ENCODE measurements around the gene CRYGD.

DNA sequence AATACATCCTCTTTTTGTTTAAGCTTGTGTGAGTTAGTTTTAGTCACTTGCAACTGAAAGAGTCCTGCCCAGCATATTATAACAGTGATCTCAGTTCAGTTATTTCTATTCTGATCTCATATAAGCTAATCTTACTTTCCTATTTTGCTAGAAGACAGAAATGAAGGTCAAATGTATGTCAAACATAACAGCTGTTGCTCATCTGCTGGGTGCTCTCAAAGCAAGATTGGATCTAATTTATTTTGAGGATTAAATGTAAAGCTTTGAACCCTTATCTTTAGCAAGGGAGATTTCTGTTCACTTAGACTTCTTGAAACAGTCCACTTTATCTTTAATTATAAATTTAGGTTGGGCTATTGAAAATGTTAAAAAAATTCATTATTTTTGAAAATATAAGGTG is 31.2 kb downstream of the CRYGD start:
- TF ChIP-seq, protein P1, sequence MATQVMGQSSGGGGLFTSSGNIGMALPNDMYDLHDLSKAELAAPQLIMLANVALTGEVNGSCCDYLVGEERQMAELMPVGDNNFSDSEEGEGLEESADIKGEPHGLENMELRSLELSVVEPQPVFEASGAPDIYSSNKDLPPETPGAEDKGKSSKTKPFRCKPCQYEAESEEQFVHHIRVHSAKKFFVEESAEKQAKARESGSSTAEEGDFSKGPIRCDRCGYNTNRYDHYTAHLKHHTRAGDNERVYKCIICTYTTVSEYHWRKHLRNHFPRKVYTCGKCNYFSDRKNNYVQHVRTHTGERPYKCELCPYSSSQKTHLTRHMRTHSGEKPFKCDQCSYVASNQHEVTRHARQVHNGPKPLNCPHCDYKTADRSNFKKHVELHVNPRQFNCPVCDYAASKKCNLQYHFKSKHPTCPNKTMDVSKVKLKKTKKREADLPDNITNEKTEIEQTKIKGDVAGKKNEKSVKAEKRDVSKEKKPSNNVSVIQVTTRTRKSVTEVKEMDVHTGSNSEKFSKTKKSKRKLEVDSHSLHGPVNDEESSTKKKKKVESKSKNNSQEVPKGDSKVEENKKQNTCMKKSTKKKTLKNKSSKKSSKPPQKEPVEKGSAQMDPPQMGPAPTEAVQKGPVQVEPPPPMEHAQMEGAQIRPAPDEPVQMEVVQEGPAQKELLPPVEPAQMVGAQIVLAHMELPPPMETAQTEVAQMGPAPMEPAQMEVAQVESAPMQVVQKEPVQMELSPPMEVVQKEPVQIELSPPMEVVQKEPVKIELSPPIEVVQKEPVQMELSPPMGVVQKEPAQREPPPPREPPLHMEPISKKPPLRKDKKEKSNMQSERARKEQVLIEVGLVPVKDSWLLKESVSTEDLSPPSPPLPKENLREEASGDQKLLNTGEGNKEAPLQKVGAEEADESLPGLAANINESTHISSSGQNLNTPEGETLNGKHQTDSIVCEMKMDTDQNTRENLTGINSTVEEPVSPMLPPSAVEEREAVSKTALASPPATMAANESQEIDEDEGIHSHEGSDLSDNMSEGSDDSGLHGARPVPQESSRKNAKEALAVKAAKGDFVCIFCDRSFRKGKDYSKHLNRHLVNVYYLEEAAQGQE (IDR thresholded peaks at IDR 0.05; ENCODE audit: insufficient read depth in 1 of 2, low read depth in 2 of 2, low read length in 2 of 2): no peak
- TF ChIP-seq SIN3A (IDR thresholded peaks at IDR 0.05; ENCODE audit: borderline replicate concordance, insufficient read depth, low read length) (no peak), TAF1 (IDR thresholded peaks at IDR 0.05; ENCODE audit: borderline replicate concordance, insufficient read depth, low read length) (no peak), POLR2AphosphoS5 (IDR thresholded peaks at IDR 0.05; ENCODE audit: low read depth, low read length) (no peak)
